OCI-LY1 (cell line): ENCODE data around the gene TAGLN2.
"Not testable (repeated sequence)": the region's sequence is repeated elsewhere in the genome, so short reads cannot be mapped to it uniquely, and the experiment has no call there.

ENCODE experiments used
- H2AFZ ChIP-seq: fragments of 200-600 bp; sonication (generic), shearing (Covaris generic); 2 replicates; pipeline ENCODE4 v1.6.0; 2014; ENCODE audit warnings: antibody characterized with exemption, mild to moderate bottlenecking, low read length
- H3F3A ChIP-seq: fragments of 200-600 bp; sonication (generic), shearing (Covaris generic); 2 replicates; pipeline ENCODE4 v1.6.0; 2014; ENCODE audit warnings: mild to moderate bottlenecking, antibody characterized with exemption, low read length, moderate library complexity; ENCODE audit not compliant: insufficient read depth
- H3K27ac ChIP-seq: fragments of 200-600 bp; sonication (generic); 2 replicates; pipeline ENCODE4 v1.5.1; 2014; ENCODE audit warnings: low read length, mixed run types, mild to moderate bottlenecking, low read depth; ENCODE audit not compliant: poor library complexity, severe bottlenecking
- H3K27me3 ChIP-seq: fragments of 200-600 bp; sonication (generic); 2 replicates; pipeline ENCODE4 v1.6.0; 2014; ENCODE audit warnings: antibody characterized with exemption, mild to moderate bottlenecking, low read length, moderate library complexity; ENCODE audit not compliant: insufficient read depth
- H3K36me3 ChIP-seq: fragments of 200-600 bp; sonication (generic); 2 replicates; pipeline ENCODE4 v1.6.1; 2014; ENCODE audit warnings: mild to moderate bottlenecking, antibody characterized with exemption, low read length, moderate library complexity, mixed read lengths; ENCODE audit not compliant: insufficient read depth
- H3K4me1 ChIP-seq: fragments of 200-600 bp; sonication (generic); 2 replicates; pipeline ENCODE4 v1.5.1; 2014; ENCODE audit warnings: mild to moderate bottlenecking, low read length, moderate library complexity; ENCODE audit not compliant: insufficient read depth, severe bottlenecking
- H3K4me2 ChIP-seq: fragments of 200-600 bp; sonication (generic), shearing (Covaris generic); 2 replicates; pipeline ENCODE4 v1.6.1; 2014; ENCODE audit warnings: low read length
- H3K4me3 ChIP-seq: fragments of 200-600 bp; sonication (generic); 2 replicates; pipeline ENCODE4 v1.5.1; 2014; ENCODE audit warnings: low read length, low read depth, mild to moderate bottlenecking, mixed read lengths; ENCODE audit not compliant: poor library complexity, severe bottlenecking
- H3K79me2 ChIP-seq: fragments of 200-600 bp; shearing (Covaris generic); 2 replicates; pipeline ENCODE4 v1.6.1; 2016; ENCODE audit warnings: mixed run types, low read length, mixed read lengths; ENCODE audit not compliant: insufficient read depth
- H3K9ac ChIP-seq: fragments of 200-600 bp; sonication (generic), shearing (Covaris generic); 2 replicates; pipeline ENCODE4 v1.6.1; 2014; ENCODE audit warnings: mild to moderate bottlenecking, low read length, mixed read lengths
- H3K9me2 ChIP-seq: fragments of 200-600 bp; sonication (generic), shearing (Covaris generic); 2 replicates; pipeline ENCODE4 v1.6.1; 2014; ENCODE audit warnings: low read depth, mild to moderate bottlenecking, low read length, mixed read lengths
- H3K9me3 ChIP-seq: fragments of 200-600 bp; shearing (Covaris generic); 2 replicates; pipeline ENCODE4 v1.6.1; 2014; ENCODE audit warnings: low read length, mixed read lengths
- H4K20me1 ChIP-seq: fragments of 200-600 bp; sonication (generic), shearing (Covaris generic); 2 replicates; pipeline ENCODE4 v1.6.0; 2016; ENCODE audit warnings: mild to moderate bottlenecking, low read length; ENCODE audit not compliant: insufficient read depth
- CTCF ChIP-seq: fragments of 200-600 bp; sonication (generic), shearing (Covaris generic); IDR thresholded peaks from 2 replicates; pipeline ENCODE4 v1.5.1; 2017; ENCODE audit warnings: mild to moderate bottlenecking, antibody characterized with exemption, low read length, moderate library complexity, mixed read lengths
- EZH2 ChIP-seq: fragments of 200-600 bp; sonication (generic), shearing (Covaris generic); IDR thresholded peaks from 2 replicates; pipeline ENCODE4 v1.8.0; 2017; ENCODE audit warnings: borderline replicate concordance, mixed run types, mild to moderate bottlenecking, antibody characterized with exemption, low read length, moderate library complexity, mixed read lengths

The TAGLN2 gene

GRCh38 chr1:159900086-159900680 lies 25.1 kb downstream of the TAGLN2 start, which contains the start of gene CFAP45:
CFAP45 (minus strand) TSS chr1:159900165; CDS start chr1:159900098, 67 bp downstream.
- Histone ChIP-seq H2AFZ (no peak within 1 kb of the TSS), H3K27ac (no peak within 1 kb of the TSS), H3K9me3 (no peaks in the 10 kb centered on the region), H3K4me1 (no peaks in the 10 kb centered on the region), H4K20me1 (no peaks in the 10 kb centered on the region), H3K9me2 (no peaks in the 10 kb centered on the region), H3K27me3 (0 out of 2 replicates have a peak, but pooled peaks cover under 1% of the 10 kb centered on the region), H3F3A (no peaks in the 10 kb centered on the region), H3K36me3 (no peaks in the 10 kb centered on the region), H3K4me2 (no peak within 1 kb of the TSS), H3K9ac (no peak within 1 kb of the TSS), H3K79me2 (no peaks in the 10 kb centered on the region), H3K4me3 (no peak within 1 kb of the TSS)
- no peak for TF ChIP-seq EZH2
- TF ChIP-seq CTCF: no peak

GRCh38 chr1:159899634-159900033 lies 25.7 kb downstream of the TAGLN2 start:
- H3K4me1 ChIP-seq, H3K9me3 ChIP-seq, H3K27ac ChIP-seq, H3K27me3 ChIP-seq, H4K20me1 ChIP-seq, H2AFZ ChIP-seq, H3K79me2 ChIP-seq, H3K9ac ChIP-seq, H3K4me3 ChIP-seq, H3K4me2 ChIP-seq, H3K36me3 ChIP-seq, H3K9me2 ChIP-seq, H3F3A ChIP-seq: not testable (repeated sequence)

GRCh38 chr1:159898527-159898926 lies 26.8 kb downstream of the TAGLN2 start:
- Histone ChIP-seq H3K27ac (no peak overlapping the region), H4K20me1 (no peaks in the 10 kb centered on the region), H3F3A (no peaks in the 10 kb centered on the region), H3K9ac (no peak overlapping the region), H3K4me3 (no peak overlapping the region), H2AFZ (no peak overlapping the region), H3K36me3 (no peaks in the 10 kb centered on the region), H3K79me2 (no peaks in the 10 kb centered on the region), H3K9me3 (no peaks in the 10 kb centered on the region), H3K27me3 (0 out of 2 replicates have a peak, but pooled peaks cover 3% of the 10 kb centered on the region), H3K9me2 (no peaks in the 10 kb centered on the region), H3K4me2 (no peak overlapping the region), H3K4me1 (no peaks in the 10 kb centered on the region)
- TF ChIP-seq CTCF (no peak), EZH2 (no peak)

- no peak overlapping the region for H3K9ac ChIP-seq
- H3K27ac ChIP-seq: no peak overlapping the region
- no peak overlapping the region for H3K4me2 ChIP-seq
- H3F3A ChIP-seq: no peaks in the 10 kb centered on the region
- no peaks in the 10 kb centered on the region for H3K36me3 ChIP-seq
- H3K9me3 ChIP-seq: no peaks in the 10 kb centered on the region
- no peaks in the 10 kb centered on the region for H3K4me1 ChIP-seq
- no peak overlapping the region for H2AFZ ChIP-seq
- H3K27me3 ChIP-seq: 0 out of 2 replicates have a peak, but pooled peaks cover 3% of the 10 kb centered on the region
- H4K20me1 ChIP-seq: no peaks in the 10 kb centered on the region
- TF ChIP-seq EZH2 (no peak), CTCF (no peak)
- no peaks in the 10 kb centered on the region for H3K9me2 ChIP-seq
- no peak overlapping the region for H3K4me3 ChIP-seq
- no peaks in the 10 kb centered on the region for H3K79me2 ChIP-seq
Observed at GRCh38 chr1:159897962-159898361, 27.3 kb downstream of the TAGLN2 start.
